A549 (cell line): ENCODE data around the gene ATG2A. TPM values are rescaled to one million over a fixed set of nuclear protein-coding genes. Genes with fewer than 3 reads are reported as not detected.

Source experiments
- ATAC-seq, 2 experiments: fragments of 200-7000 bp in 1 of 2; fragments of >200 bp in 1 of 2; cut with Nextera tagmentation in 1 of 2; cut with Tn5 transposase in 1 of 2; 3 replicates each; pipeline versions ENCODE4 v1.8.0 to v1.9.1; 2018 to 2020; ENCODE audit warnings: mild to moderate bottlenecking in 1 of 2, moderate library complexity in 1 of 2
- CTCF ChIA-PET: fragments of 300-600 bp; sonication (Branson Sonifier 250); formaldehyde crosslinking; extraction: SDS; loops from one replicate; lab custom pipeline; 2021; ENCODE audit warnings: antibody characterized with exemption, inconsistent platforms; lab: Yijun Ruan, JAX
- POLR2A ChIA-PET: fragments of 350-600 bp; formaldehyde crosslinking; extraction: SDS; loops from one replicate; lab custom pipeline; 2021; ENCODE audit warnings: antibody characterized with exemption, inconsistent platforms; lab: Yijun Ruan, JAX
- DNase-seq, 2 experiments: peaks; one replicate each; pipeline versions ENCODE4 v3.0.0 to v3.0.0-alpha.2; 2011 to 2016; ENCODE audit warnings: low read depth in 1 of 2, low spot score in 1 of 2
- FAIRE-seq: peaks from 2 replicates; lab custom pipeline; 2011; peaks lifted over from hg19 to GRCh38; lab: Jason Lieb, UNC
- H3K27ac ChIP-seq, 2 experiments: fragments of >200 bp; sonication (Bioruptor Twin); formaldehyde crosslinking; 3 replicates each; pipeline ENCODE4 v1.5.1; 2016 to 2017
- H3K4me1 ChIP-seq: fragments of >200 bp; sonication (Bioruptor Twin); formaldehyde crosslinking; 3 replicates; pipeline ENCODE4 v1.6.1; 2016
- H3K4me2 ChIP-seq: fragments of >200 bp; sonication (Bioruptor Twin); formaldehyde crosslinking; 3 replicates; pipeline ENCODE4 v1.6.1; 2016
- H3K4me3 ChIP-seq: fragments of >200 bp; sonication (Bioruptor Twin); formaldehyde crosslinking; 3 replicates; pipeline ENCODE4 v1.5.1; 2016
- H3K9me3 ChIP-seq: fragments of >200 bp; sonication (Bioruptor Twin); formaldehyde crosslinking; 3 replicates; pipeline ENCODE4 v1.6.1; 2016
- CEBPB ChIP-seq, 2 experiments: fragments of >200 bp in 1 of 2; sonication (Bioruptor Twin) in 1 of 2; formaldehyde crosslinking in 1 of 2; IDR thresholded peaks; 2 replicates each; pipeline ENCODE4 v1.6.1; 2012 to 2016
- EP300 ChIP-seq, 2 experiments: fragments of >200 bp; sonication (Bioruptor Twin); formaldehyde crosslinking; IDR thresholded peaks; 2 replicates in 1 of 2; 3 replicates in 1 of 2; pipeline ENCODE4 v1.6.1; 2016 to 2017
- FOSL2 ChIP-seq, 2 experiments: fragments of 450-650 bp in 1 of 2; fragments of >200 bp in 1 of 2; sonication (Bioruptor Twin) in 1 of 2; formaldehyde crosslinking; IDR thresholded peaks; 2 replicates each; pipeline versions ENCODE4 v1.5.0 to v1.6.1; 2016 to 2020; ENCODE audit warnings: mild to moderate bottlenecking in 1 of 2, moderate library complexity in 1 of 2
- GATA3 ChIP-seq: IDR thresholded peaks from 2 replicates; pipeline ENCODE4 v1.6.1; 2012; ENCODE audit warnings: borderline replicate concordance
- HDAC2 ChIP-seq: fragments of 200-600 bp; sonication (generic); IDR thresholded peaks from 2 replicates; pipeline ENCODE4 v1.6.1; 2016
- JUN ChIP-seq, 2 experiments: fragments of >200 bp; sonication (Bioruptor Twin); formaldehyde crosslinking; IDR thresholded peaks; 2 replicates in 1 of 2; 3 replicates in 1 of 2; pipeline ENCODE4 v1.6.1; 2016 to 2017
- JUNB ChIP-seq: fragments of >200 bp; sonication (Bioruptor Twin); formaldehyde crosslinking; IDR thresholded peaks from 2 replicates; pipeline ENCODE4 v1.6.1; 2016
- MAX ChIP-seq: IDR thresholded peaks from 2 replicates; pipeline ENCODE4 v1.6.1; 2012
- NR3C1 ChIP-seq: fragments of >200 bp; sonication (Bioruptor Twin); formaldehyde crosslinking; IDR thresholded peaks from 3 replicates; pipeline ENCODE4 v1.6.1; 2017
- PHF8 ChIP-seq: fragments of 200-600 bp; sonication (generic); IDR thresholded peaks from 2 replicates; pipeline ENCODE4 v1.6.1; 2016; ENCODE audit warnings: low read depth, mild to moderate bottlenecking, antibody characterized with exemption, moderate library complexity, borderline replicate concordance
- POLR2A ChIP-seq: IDR thresholded peaks from 2 replicates; pipeline ENCODE4 v1.6.1; 2012; ENCODE audit warnings: mild to moderate bottlenecking, low read length
- POLR2AphosphoS2 ChIP-seq: conservative IDR thresholded peaks from 2 replicates; pipeline ENCODE4 v1.6.1; 2012; ENCODE audit warnings: low read length, improper control_type of control experiment, inconsistent platforms
- RAD21 ChIP-seq, 2 experiments: fragments of >200 bp in 1 of 2; sonication (Bioruptor Twin) in 1 of 2; formaldehyde crosslinking in 1 of 2; IDR thresholded peaks in 1 of 2; conservative IDR thresholded peaks in 1 of 2; 2 replicates in 1 of 2; 3 replicates in 1 of 2; pipeline ENCODE4 v1.6.1; 2012 to 2018; ENCODE audit warnings: inconsistent platforms in 1 of 2
- RNF2 ChIP-seq: fragments of 200-600 bp; sonication (generic); IDR thresholded peaks from 2 replicates; pipeline ENCODE4 v1.6.1; 2016; ENCODE audit warnings: low read depth, mild to moderate bottlenecking, antibody characterized with exemption, moderate library complexity, borderline replicate concordance
- TFCP2L1 ChIP-seq: fragments of 250-450 bp; sonication (Bioruptor Pico); IDR thresholded peaks from 2 replicates; pipeline ENCODE4 v1.5.0; 2021; ENCODE audit warnings: mild to moderate bottlenecking
- WGBS: methylation state at CpG from one replicate; pipeline ENCODE4 v1.1.6; 2017; ENCODE audit errors: missing lambda C conversion rate; 5-methylcytosine and 5-hydroxymethylcytosine counted together
- polyA plus RNA-seq, 4 experiments: library from polyadenylated mRNA; depleted of rRNA in 3 of 4; stranded (reverse); fragments of >200 nt; fragmentation: RNase III in 1 of 4; extraction: RNeasy Plus Mini Kit Qiagen cat#74134 plus additional on column Dnase treatment in 1 of 4; gene quantifications; 2 replicates in 3 of 4; 3 replicates in 1 of 4; pipeline ENCODE4 v1.2.3, GENCODE V29; 2011 to 2017
- TF ChIP-seq, protein P1 (sequence below): fragments of 200-600 bp; sonication (generic); IDR thresholded peaks from 2 replicates; pipeline ENCODE4 v1.6.1; 2016; ENCODE audit warnings: antibody characterized with exemption, mild to moderate bottlenecking, moderate library complexity
- TF ChIP-seq, protein P2 (sequence below): IDR thresholded peaks from 2 replicates; pipeline ENCODE4 v1.6.1; 2012

The ATG2A gene
- polyA plus RNA-seq, 2 of the 4 experiments (the other 2 are of a cell fraction): 3.1 to 13.4 TPM

GRCh38 chr11:64925536-64926436, 8.8 kb upstream of the ATG2A start (continued):
- TF ChIP-seq, protein P1, sequence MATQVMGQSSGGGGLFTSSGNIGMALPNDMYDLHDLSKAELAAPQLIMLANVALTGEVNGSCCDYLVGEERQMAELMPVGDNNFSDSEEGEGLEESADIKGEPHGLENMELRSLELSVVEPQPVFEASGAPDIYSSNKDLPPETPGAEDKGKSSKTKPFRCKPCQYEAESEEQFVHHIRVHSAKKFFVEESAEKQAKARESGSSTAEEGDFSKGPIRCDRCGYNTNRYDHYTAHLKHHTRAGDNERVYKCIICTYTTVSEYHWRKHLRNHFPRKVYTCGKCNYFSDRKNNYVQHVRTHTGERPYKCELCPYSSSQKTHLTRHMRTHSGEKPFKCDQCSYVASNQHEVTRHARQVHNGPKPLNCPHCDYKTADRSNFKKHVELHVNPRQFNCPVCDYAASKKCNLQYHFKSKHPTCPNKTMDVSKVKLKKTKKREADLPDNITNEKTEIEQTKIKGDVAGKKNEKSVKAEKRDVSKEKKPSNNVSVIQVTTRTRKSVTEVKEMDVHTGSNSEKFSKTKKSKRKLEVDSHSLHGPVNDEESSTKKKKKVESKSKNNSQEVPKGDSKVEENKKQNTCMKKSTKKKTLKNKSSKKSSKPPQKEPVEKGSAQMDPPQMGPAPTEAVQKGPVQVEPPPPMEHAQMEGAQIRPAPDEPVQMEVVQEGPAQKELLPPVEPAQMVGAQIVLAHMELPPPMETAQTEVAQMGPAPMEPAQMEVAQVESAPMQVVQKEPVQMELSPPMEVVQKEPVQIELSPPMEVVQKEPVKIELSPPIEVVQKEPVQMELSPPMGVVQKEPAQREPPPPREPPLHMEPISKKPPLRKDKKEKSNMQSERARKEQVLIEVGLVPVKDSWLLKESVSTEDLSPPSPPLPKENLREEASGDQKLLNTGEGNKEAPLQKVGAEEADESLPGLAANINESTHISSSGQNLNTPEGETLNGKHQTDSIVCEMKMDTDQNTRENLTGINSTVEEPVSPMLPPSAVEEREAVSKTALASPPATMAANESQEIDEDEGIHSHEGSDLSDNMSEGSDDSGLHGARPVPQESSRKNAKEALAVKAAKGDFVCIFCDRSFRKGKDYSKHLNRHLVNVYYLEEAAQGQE: no peak
- TF ChIP-seq EP300 (IDR thresholded peaks at IDR 0.05): no peak

GRCh38 chr11:64924910-64925284, 7.9 kb upstream of the ATG2A start:
- FAIRE-seq (no peak), ATAC-seq (peak; percentile 44 to 54; a peak in 5 of 6 replicates), DNase-seq (peak in 1 of 2 experiments; percentile 51)
- TF ChIP-seq NR3C1 (no peak), PHF8 (peak; percentile 41; the same call in 1 of the 2 replicates)
- WGBS: 0% methylated on average over 8 of the region's 24 CpGs
- Histone ChIP-seq H3K27ac (peak overlapping the region; percentile 93 to 96), H3K4me3 (peak overlapping the region; percentile 71), H3K9me3 (no peaks in the 10 kb centered on the region), H3K4me1 (peaks cover 14% of the 10 kb centered on the region), H3K4me2 (peak overlapping the region; percentile 98)
- ChIA-PET POLR2A (interaction anchor here (1.5 kb wide), 1 partner anchor 82 kb away, joined by 5 read pairs; no protein-coding TSS in a partner anchor), CTCF (interaction anchor here (0.8 to 3.8 kb wide), 9 partner anchors 12 to 153 kb away, joined by 3 to 16 read pairs (median 4); partner anchors contain the start of gene BATF2)

- H3K9me3 ChIP-seq: no peaks in the 10 kb centered on the region
- H3K4me2 ChIP-seq: peak within 1 kb of the TSS; percentile 98
- ChIA-PET POLR2A (interaction anchor here (0.6 to 1.5 kb wide), 3 partner anchors 10 to 82 kb away, joined by 3 to 5 read pairs (median 4); no protein-coding TSS in a partner anchor), CTCF (interaction anchor here (0.7 to 2.8 kb wide), 13 partner anchors 9 to 154 kb away, joined by 3 to 11 read pairs (median 4); partner anchors contain the start of gene BATF2)
- TF ChIP-seq MAX (0 out of 2 replicates have a peak, but pooled peaks have one; percentile 43), HDAC2 (0 out of 2 replicates have a peak, but pooled peaks have one; percentile 29), RNF2 (0 out of 2 replicates have a peak, but pooled peaks have one; percentile 29), TFCP2L1 (no peak), NR3C1 (no peak), POLR2AphosphoS2 (no peak), JUNB (peak; percentile 50), JUN (IDR thresholded peaks at IDR 0.05) (peak; percentile 45 to 78; a peak in 4 of 5 replicates), GATA3 (peak; percentile 22; the same call in 1 of the 2 replicates), RAD21 (conservative IDR thresholded peaks at IDR 0.05 in 1 of 2, IDR thresholded peaks at IDR 0.05 in 1 of 2) (0 out of 5 replicates have a peak, but pooled peaks of 1 of the 2 experiments have one; percentile 4), CEBPB (IDR thresholded peaks at IDR 0.05) (peak in 1 of 2 experiments; percentile 11; a peak in 1 of 4 replicates), FOSL2 (IDR thresholded peaks at IDR 0.05) (peak; percentile 83), FOSL2 (CRISPR knock-in tag; IDR thresholded peaks at IDR 0.05) (peak; percentile 97), POLR2A (peak; percentile 55)
- TF ChIP-seq, protein P2, sequence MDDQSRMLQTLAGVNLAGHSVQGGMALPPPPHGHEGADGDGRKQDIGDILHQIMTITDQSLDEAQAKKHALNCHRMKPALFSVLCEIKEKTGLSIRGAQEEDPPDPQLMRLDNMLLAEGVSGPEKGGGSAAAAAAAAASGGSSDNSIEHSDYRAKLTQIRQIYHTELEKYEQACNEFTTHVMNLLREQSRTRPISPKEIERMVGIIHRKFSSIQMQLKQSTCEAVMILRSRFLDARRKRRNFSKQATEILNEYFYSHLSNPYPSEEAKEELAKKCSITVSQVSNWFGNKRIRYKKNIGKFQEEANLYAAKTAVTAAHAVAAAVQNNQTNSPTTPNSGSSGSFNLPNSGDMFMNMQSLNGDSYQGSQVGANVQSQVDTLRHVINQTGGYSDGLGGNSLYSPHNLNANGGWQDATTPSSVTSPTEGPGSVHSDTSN: peak; percentile 47; the same call in 1 of the 2 replicates
- TF ChIP-seq, all 56 proteins: peak for 11
- peak; percentile 96 to 97 for ATAC-seq
- Histone ChIP-seq H3K27ac (peak within 1 kb of the TSS; percentile 93 to 96), H3K4me3 (peak within 1 kb of the TSS; percentile 71), H3K4me1 (peaks cover 14% of the 10 kb centered on the region)
- 3% methylated on average over 16 of the region's 47 CpGs for WGBS
- peak; percentile 99 for FAIRE-seq
- DNase-seq: peak; percentile 93 to 99
Observed at GRCh38 chr11:64923944-64924909, 7.2 kb upstream of the ATG2A start, which contains the start of gene PPP2R5B. PPP2R5B (plus strand) TSS chr11:64924689; CDS start chr11:64925735, 1,046 bp downstream.
